DMS114 treated with DMSO at 0.1 percent for 48 hours (cell line): ENCODE data around the gene KIAA0232.
"Not testable (repeated sequence)": the region's sequence is repeated elsewhere in the genome, so short reads cannot be mapped to it uniquely, and the experiment has no call there.

Experiments
- DNase-seq: peaks from one replicate; lab custom pipeline; 2025; ENCODE audit not compliant: unreplicated experiment; lab: John Stamatoyannopoulos, UW

The KIAA0232 gene

GRCh38 chr4:6900181-6900812 lies 117.8 kb downstream of the KIAA0232 start:
- DNase-seq, result no peak

DNA sequence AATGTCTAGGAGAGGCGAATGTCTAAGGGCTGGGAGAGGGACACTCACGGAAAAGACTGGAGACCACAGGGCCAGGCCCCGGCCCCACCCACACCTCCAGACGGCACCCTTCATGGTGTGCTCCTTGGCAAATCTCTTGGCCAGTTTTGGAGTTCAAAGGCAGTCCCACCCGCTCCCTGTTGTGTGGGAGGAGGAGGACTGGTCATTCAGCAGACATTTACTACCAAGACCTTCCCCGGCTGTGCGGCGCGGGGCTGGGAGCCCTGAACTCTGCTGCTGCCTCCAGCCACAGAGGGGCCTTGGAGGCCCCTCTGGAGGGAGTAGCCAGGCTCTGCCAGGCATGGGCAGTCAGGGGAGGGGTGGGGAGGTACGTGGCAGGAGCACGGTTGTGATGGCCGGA lies 118.4 kb downstream of the KIAA0232 start:
- no peak for DNase-seq

DNA sequence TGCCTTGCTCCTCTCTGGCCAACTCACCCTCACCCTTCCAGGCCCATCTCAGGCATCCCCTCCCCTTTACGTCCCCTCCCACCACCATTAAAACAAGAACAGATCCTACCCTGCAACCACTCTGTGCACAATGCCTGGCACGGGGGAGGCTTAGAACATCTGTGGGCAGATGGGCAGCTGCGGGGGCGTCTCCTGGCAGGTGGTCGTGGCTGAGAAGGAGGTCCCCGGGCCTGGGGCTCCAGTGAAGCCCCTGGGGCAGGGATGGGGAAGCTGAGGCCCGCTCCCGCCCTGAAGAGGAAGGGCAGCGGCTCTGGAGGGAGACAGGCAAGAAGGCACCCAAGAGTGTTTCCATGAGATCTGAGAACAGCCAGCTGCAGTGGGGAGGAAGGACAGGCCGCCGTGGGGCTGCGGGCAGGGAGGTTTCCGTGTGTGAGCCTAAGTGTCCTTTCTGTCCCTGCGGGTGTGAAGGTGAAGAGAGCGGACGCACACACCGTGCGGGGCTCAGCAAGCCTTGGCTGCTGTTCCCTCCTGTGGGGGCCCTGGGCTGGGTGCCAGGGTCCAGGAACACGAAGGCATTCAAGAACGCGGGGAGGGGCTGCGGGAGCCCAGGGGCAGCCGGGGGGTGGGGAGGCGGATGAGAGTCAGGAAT lies 119.3 kb downstream of the KIAA0232 start:
- no peak for DNase-seq

GRCh38 chr4:6902318-6903042 lies 120.0 kb downstream of the KIAA0232 start:
- DNase-seq, result no peak

DNA sequence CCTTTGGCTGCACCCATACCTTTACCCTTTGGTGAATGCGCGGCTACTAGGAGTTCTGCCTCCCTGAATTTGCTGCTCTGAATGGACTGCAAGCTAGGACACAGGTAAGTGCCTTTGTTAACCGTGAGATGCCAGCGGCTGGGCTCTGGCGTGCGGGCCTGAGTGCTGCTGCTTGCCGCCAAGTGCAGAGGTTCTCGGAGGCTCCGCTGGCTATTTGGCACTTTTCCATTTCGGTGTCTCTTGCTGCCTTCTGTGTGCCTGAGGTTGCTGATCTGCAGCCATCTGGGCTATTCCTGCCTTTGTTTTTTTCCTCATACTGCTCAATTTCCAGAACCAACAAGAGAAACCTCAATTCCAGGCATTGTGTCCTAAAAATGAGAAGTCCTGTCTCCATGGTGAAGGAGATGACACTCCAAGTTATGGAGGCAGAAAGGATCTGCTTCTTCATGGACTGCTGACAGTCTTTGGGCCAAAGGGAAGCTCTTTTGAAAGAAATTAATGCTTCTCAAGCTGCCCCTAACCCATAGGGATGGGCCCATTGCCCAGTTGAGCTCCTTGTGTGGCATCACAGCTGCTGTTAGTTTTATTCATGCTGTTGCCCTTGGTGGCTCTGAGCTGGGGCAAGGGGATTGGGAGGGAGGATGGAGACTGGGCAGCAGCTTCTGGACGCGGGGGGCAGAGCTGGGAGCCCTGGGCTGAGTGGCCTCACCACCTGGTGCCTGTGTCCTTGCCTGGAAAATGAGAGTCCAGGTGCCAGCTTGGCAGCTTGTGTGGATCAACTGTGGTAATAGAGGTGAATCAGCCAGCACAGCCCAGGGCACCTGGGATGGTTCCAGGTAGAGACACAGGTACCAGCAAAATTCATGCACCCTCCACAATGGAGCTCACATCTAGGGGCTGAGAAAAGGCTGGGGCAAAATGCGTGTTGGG lies 123.3 kb downstream of the KIAA0232 start:
- DNase-seq, result no peak

DNA sequence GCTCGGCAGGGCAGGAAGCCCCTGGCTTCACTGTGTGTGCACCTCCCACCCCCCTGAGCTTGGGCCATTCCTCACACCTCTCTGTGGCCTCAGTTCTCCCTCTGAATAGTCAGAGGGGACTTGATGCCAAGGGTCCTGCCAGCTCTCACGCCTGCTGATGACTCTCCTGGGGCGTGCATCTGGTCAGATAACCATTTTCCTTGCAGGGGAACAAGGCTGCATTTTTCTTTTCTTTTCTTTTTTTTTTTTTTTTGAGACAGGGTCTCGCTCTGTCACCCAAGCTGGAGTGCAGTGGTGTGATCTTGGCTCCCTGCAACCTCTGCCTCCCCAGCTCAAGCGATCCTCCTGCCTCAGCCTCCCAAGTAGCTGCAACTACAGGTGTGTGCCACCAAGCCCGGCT lies 124.0 kb downstream of the KIAA0232 start:
- DNase-seq, result not testable (repeated sequence)

DNA sequence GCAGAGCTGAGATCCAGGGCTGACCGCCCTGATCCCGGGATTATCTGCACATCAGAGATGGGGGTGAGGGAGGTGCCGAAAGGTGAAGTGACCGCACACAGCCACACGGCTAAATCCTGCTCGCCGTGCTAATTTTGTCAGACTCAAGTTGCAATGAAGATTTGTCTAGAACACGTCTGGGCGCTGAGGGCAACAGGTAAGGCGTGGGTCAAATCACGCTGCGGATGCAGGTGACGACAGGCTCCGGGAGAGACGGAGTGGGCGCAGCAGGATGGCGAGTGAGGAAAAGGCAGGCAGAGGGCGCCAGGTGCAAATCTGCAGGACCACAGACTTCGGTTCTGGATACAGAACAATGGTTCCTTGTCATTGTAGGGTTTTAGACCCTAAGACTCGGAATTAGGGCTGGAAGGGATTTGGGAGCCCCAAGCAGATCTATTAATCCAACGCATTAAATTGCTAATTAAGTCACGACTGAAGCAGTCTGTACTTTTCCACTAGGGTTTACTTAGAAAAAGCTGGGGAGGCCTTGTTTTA lies 125.2 kb downstream of the KIAA0232 start:
- no peak for DNase-seq

DNA sequence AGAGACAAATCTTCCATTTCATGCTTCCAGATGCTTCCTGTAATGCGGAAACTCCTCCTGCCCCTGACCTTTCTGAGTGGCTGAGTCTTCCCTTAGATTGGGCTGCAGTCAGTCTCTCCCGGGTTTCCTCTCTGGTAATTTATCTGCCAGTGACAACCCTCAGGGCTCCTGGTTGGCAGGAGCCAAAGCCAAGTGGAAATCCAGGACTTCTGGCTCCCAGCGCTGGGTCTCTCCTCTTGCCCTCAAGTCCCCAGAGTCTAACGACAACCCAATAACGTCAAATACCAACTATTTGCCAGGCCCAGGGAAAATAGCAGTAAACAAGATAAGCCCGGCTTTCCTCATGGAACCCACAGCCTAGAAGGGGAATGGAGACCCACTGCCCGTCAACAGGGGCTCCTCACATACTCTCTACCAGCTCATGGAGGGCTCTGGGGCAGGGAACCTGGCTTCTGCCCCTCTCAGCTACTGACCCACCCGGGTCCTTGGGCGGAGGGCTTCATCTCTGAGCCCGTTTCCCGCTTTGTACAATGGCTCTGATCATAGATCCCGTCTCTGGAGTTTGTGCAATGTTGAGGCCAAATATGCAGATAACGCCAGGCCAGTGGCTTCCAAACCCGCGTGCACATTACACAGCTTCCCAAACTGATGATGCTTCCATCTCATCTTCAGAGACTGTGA lies 126.0 kb downstream of the KIAA0232 start:
- DNase-seq, result no peak

GRCh38 chr4:6909113-6909969 lies 126.8 kb downstream of the KIAA0232 start, which contains the start of gene TBC1D14:
Gene TBC1D14 (plus strand): TSS chr4:6909826. CDS start chr4:6923390, 13,564 bp downstream.
- DNase-seq, result peak; percentile 65

DNA sequence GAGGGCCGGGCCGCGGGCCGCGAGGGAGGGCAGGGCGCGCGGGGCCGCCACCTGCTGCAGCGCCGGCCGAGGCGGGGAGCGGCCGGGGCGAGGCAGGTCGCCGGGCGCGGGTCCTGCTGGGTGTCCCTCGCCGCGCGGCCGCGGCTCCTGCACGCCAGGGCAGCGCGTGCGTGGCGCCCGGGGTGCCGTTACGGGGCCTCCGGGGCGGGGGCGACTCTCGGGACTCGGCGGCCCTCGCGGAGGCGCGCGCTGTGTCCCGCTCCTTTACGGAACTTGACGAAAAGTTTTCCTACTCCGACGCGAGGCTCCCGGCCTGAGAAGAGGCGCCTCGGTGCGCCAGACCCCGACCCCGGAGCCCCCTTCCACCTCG lies 127.4 kb downstream of the KIAA0232 start:
- no peak for DNase-seq

DNA sequence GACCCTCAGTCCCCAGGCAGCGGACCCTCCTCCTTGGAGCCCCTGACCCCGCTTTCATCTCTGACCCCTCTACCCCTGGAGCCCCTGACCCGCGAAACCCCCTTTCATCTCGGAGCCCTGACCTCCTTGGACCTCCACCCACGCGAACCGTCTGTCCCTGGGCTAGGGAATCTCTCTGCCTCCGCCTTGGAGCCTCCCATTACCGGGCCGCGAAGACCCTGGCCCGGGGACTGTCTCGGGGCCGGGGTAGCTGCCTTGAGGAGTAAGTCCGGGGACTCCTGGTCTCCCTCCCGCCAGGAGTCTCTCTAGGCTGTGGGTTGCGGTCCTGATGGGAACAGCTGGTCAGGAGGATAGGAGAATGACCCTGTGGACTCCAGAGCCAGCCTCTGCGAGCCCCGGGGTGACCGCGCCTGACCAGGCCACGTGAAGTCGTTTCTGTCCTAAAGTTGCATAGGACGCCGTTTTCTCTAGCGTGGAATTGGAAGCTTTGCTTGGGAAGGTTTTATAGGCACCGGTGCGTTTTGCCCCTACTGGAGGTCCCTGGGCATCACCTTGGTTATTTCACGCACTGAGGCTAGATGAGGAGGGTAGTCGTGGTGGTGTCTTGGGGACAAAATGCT lies 127.9 kb downstream of the KIAA0232 start:
- no peak for DNase-seq

GRCh38 chr4:6910960-6911874 lies 128.7 kb downstream of the KIAA0232 start:
- DNase-seq, result no peak

DNA sequence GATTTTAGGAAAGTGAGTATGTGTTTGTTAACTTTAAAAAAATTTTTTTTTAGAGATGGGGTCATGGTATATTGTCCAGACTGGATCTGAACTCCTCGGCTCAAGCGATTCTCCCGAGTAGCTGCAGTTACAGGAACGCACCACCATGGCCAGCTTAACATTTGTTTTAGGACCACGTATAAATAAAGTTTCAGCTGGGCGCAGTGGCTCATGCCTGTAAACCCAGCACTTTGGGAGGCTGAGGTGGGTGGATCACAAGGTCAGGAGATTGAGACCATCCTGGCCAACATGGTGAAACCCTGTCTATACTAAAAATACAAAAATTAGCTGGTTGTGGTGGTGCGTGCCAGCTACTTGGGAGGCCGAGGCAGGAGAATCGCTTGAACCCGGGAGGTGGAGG lies 129.4 kb downstream of the KIAA0232 start:
- not testable (repeated sequence) for DNase-seq

DNA sequence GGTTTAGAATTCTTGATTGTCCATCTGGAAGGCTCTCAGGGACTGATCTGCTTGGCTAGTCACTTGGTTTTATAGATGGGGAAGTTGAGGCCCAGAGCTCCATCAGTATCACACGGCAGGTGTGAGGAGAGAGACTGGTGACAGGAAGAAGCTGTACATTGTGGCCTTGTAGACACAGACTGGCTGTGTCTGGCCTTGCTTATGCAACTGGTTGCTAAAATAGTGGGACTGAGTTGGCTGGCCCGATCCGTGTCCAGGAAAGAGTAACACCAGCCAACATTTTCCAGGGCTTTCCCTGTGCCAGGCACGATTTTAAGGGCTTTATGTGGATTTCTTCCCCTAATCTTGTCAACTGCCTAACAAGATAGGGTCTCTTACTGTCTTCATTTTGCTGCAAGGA lies 129.9 kb downstream of the KIAA0232 start:
- no peak for DNase-seq

DNA sequence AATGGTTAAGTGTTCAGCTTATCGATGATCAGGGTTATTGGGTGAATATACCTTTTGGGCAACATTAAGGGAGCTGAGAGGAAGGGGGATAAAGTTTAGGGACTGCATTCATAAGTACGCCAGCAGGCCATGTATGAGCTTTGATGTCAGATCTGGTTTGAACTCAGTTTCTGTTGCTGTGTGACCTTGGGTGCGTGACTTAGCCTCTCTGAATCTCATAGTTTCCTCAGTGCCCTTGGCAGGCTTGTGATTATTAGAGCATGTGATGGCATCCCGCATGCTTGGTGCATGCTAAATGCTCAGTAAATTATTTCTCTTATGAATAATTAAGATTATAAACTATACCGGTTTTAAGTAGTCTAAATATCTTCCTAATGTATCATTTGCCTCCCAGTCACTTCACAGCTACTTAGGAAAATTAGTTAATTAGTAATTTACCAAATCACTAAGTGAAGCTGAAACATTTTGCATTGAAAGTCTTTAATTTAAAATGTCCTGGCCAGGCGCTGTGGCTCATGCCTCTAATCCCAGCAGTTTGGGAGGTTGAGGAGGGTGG lies 130.9 kb downstream of the KIAA0232 start:
- DNase-seq, result no peak

GRCh38 chr4:6914448-6914847 lies 131.9 kb downstream of the KIAA0232 start:
- DNase-seq, result no peak
